Head of caudate nucleus (tissue), 42 donors: ENCODE measurements around the gene ZNF438.
"Not testable (repeated sequence)": the region's sequence is repeated elsewhere in the genome, so short reads cannot be mapped to it uniquely, and the experiment has no call there.

Experiments
- DNase-seq, 42 donors: peaks; one replicate each; pipeline versions ENCODE4 v3.0.0 to v3.0.0-alpha.2; 2020 to 2021; ENCODE audit warnings: mixed read lengths in 7 of 42
- intact Hi-C: fragments of 100-400 bp; cut with DNase I; formaldehyde crosslinking; loops from one replicate; pipeline ENCODE4 v1.15.0; 2022

Gene ZNF438

DNA sequence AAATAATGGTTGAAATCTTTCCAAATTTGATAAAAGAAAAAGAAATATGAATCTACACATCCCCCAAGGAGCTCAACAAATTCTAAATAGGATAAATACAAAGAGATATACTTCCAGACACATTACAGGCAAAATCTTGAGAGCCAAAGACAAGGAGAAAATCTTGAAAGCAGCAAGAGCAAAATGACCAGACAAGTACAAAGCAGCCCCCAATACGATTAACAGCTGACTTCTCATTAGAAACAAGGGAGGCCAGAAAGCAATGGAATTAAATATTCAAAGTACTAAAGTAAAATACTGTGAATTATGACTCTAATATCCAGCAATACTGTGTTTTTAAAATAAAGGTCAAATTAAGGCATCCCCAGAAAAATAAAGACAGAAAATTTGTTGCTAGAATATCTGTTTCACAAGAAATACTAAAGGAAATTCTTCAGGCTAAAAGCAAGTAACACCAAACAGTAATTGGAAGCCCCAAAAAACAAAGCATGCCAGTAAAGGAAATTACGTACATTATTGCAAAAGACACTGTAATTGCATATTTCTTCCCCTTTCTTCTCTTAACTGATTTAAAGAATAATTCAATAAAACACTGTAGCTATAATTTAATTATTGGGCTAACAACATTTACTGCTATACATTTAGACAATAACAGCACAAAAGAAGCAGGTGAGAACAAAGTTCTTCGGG is 36.4 kb downstream of the ZNF438 start:
- intact Hi-C loops = no loop called here
- no peak for DNase-seq

DNA sequence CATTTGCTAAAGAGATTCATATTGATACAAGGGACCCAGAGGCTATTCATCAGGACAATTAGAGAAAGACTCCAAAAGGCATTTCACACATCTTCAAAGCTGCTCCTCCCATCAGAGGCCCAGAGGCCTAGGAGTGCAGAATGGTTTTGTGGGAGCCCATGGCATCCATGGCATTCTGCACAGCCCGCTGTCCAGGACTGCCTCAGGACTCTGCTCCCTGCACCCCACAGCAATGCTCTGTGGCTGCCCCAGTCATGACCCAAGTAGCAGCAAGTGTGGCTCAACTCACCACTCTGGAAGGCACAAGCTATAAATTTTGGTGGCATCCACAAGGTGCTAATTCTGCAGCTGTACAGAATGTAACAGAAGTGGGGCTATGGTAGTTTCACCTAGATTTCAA is 38.5 kb downstream of the ZNF438 start:
- intact Hi-C loops = no loop called here
- DNase-seq = no peak

- intact Hi-C loops = no loop called here
- no peak for DNase-seq
Observed at GRCh38 chr10:30992681-30993080, 39.0 kb downstream of the ZNF438 start.

GRCh38 chr10:30991647-30992011 is 40.0 kb downstream of the ZNF438 start:
- no peak for DNase-seq
- intact Hi-C loops = no loop called here

GRCh38 chr10:30990971-30991646 is 40.6 kb downstream of the ZNF438 start:
- DNase-seq = no peak
- intact Hi-C loops = no loop called here

DNA sequence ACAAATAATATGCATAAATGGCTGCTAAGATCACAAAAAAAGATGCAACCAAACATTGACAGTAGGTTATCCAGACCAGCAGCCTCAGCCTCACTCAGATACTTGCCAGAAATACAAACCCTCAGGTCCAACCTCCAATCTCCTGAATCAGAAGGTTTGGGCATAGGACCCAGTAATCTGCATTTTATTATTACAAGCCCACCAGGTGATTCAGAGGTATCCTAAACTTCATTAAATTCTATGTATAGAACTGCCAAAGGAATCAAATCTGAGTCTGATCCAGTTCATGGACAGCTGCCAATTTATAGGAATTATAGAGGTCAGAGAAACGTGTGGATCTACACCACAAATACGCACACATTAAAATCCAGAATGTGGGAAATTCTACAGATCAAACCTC is 41.3 kb downstream of the ZNF438 start:
- no peak for DNase-seq
- intact Hi-C loops = no loop called here

DNA sequence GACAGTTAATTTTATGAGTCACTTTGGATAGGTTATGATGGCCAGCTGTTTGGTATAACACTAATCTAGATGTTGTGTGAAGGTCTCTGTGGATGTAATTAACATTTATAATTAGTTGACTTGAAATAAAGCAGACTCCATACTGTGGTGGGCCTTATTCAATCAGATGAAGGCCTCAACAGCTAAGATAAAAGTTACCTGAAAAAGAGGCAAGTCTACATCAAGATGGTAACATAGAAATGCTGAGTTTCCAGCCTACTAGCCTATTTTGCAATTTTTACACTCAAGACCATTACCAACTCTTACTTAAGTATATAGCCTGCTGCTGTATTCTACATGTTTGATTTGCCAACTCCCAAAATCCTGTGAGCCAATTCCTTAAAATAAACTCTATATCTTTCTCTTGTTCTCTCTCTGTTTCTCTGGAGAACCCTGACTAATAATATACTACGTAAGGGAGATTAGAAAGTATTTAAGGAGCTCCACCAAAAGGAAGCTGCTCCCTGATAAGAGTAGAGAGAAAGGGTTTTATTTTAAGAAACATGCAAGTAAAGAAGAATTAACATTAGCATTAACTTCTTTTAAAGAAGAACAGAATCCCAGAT is 42.7 kb downstream of the ZNF438 start:
- DNase-seq = no peak
- intact Hi-C loops = no loop called here

DNA sequence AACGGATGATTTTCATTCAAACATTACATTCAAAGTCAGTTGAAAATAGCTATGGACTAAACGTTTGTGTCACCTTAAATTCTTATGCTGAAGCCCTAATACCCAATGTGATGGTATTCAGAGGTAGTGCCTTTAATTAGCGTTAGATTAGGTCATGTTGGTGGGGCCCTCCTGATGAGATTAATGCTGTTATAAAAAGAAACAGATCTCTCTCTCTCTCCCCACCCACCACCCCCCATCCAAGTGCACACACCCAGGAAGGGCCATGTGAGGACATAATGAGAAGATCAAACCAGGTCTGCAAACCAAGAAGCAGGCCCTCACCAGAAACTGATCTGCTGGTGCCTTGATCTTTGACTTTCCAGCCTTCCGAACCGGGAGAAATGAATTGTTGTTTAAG is 44.2 kb downstream of the ZNF438 start:
- no peak for DNase-seq
- intact Hi-C loops = no loop called here

DNA sequence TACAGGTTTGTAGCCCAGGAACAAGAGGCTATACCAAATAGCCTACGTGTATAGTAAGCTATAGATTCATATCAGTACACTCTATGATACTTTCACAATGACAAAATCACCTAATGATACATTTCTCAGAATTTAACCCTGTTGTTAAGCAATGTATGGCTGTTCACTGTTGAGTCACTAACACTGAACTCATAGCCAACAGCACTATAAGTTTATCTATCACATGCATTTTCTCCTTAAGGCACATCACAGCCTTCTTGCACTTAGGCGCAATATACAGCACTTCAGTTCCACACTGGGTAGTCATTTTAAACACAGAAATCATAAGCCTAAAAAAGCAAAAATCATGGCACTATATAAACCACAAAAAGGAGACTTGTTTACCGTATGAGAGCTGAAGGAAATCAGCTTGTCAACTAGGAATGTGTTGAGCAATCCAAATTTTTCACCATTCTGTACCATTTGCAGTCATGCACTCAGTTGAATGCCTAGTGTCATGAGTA is 45.6 kb downstream of the ZNF438 start:
- DNase-seq = no peak
- intact Hi-C loops = no loop called here

GRCh38 chr10:30985512-30985911 is 46.2 kb downstream of the ZNF438 start:
- no peak for DNase-seq
- intact Hi-C loops = no loop called here

DNA sequence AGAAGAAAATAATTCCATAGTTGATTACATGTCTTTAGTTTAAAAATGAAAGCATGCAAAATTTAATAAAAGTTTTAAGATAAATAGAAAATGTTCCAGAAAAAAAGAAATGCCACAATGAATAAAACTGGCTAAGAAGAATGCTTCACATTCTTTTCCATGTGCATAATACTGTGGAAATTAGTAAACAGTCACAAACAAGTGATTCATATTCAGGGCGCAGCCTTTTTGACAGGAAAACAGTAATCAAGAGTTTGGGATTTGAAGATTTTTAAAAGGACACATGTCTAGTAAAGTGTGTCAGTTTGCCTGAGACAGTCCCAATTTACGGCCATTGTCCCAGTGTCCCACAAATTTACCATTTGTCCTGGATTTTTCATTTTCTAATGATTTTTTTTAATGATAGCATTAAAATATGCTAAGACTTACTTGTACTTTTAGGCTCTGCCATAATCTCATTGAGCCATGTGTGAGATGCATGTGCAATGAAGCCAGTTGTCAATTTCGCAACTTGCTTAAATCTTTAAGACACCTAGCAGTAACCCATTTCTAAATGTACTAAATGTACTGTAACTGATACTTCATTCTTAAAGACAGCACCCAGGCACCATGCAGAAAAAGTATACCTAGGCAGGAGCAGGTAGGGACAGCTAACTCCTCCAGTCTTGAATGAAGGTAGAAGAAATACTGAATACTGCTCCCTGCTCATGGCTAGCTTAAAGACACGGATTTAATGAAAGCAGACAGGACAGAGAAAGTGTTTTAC is 46.9 kb downstream of the ZNF438 start:
- no peak for DNase-seq
- intact Hi-C loops = no loop called here

DNA sequence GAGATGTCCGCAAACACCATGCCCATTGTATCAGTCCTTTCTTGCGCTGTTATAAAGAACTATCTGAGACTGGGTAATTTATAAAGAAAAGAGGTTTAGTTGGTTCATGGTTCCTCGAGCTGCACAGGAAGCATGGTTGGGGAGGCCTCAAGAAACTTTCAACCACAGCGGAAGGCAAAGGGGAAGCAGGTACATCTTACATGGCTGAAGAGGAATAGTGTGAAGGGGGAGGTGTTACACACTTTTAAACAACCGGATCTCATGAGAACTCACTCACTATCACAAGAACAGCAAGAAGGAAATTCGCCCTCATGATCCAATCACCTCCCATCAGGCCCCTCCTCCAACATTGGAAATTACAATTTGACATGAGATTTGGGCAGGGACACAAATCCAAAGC is 48.5 kb downstream of the ZNF438 start:
- DNase-seq, intact Hi-C loops: not testable (repeated sequence)

GRCh38 chr10:30980951-30981616 is 50.6 kb downstream of the ZNF438 start:
- peak in 28 of 42 donors; percentile 8 to 81 (median 36) for DNase-seq
- intact Hi-C loops = no loop called here

DNA sequence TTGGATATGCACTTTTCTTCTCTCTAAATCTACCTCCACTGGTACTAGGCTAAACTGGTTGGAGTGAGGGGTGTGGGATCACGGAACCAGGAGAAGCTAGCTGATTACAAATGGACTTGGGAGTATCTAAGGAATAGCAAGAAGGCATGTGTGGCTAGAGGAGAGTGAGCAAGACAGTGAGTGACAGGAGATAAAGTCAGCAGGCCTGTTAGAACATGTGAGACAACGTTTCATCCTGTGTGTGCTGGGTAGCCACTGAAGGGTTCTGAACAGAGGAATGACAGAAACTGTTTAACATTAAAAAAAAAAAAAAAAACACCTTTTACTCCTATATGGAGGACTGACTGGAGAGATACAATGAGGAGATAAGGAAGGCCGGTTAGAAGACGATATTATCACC is 51.7 kb downstream of the ZNF438 start:
- DNase-seq = no peak
- intact Hi-C loops = no loop called here

DNA sequence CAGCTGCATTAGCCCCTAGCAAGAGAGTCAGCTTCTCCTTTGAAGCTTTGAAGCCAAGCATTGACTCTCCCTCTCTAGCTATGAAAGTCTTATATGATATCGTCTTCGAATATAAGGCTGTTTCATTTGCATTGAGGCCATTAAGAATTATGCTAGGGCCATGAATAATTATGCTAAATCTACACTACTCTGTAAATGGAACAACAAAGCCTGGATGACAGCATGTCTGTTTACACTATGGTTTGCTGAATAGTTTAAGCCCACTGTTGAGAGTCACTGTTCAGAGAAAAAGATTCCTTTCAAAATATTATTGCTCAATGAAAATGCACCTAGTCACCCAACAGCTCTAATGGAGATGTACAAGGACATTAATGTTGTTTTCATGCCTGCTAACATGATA is 52.8 kb downstream of the ZNF438 start:
- no peak for DNase-seq

GRCh38 chr10:30977385-30977784 is 54.3 kb downstream of the ZNF438 start:
- intact Hi-C loops = no loop called here
- no peak for DNase-seq

More for the DNA sequence above, 52.8 kb downstream of the ZNF438 start:
- intact Hi-C loops = no loop called here

DNA sequence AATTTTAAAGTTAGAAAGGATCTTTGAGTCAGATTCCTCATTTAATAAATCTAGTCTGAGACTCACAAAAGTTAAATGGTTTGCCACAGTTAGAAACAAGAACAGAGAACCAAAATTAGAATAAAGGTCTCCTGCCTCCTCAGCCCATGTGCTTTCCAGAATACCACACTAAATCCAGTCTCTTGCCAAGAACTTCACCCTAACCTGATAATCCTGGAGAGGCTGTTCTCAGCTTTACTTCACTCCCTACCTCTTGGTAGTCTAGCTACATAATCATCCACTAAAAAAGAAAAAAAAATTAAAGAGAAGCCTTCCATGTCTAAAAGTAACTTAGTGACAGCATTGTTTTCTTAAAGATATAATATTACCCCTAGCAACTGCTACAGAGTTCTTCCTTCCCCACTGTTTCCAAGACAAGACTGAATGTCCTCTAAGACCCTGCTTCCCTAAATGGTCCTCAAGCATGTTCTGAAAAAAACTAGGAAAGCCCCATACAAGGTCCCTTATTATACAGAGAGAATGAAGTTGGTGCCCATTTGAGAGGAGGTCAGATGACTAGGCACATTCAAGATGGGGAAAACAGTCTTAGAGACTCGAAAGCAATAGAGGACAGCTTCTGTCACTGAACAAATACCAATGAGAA is 56.8 kb downstream of the ZNF438 start:
- no peak for DNase-seq
- intact Hi-C loops = no loop called here

GRCh38 chr10:30974355-30974754 is 57.3 kb downstream of the ZNF438 start:
- intact Hi-C loops = no loop called here
- no peak for DNase-seq

DNA sequence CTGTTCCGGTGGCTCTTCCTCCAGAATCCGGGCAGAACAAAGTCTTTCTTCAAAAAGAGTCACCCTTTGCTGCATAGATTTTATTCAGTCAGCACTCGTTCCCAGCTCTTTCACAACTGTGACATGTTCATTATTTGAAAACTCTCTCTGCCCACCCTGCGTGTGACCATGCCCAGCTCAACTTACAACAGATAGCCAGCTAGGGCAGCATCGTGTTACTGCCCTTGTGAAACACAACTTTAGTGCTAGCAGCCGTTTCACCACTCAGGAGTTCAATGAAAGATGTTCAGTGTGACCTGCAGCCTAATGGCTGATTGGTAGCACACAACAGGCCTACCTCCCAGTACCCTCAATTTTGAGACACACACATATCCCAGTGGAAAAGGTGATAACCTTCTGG is 57.9 kb downstream of the ZNF438 start:
- DNase-seq = peak in 3 of 42 donors; percentile 10 to 19 (median 12)
- intact Hi-C loops = no loop called here
